Measurements from ENCODE around the gene TTC22.

Gene TTC22

DNA sequence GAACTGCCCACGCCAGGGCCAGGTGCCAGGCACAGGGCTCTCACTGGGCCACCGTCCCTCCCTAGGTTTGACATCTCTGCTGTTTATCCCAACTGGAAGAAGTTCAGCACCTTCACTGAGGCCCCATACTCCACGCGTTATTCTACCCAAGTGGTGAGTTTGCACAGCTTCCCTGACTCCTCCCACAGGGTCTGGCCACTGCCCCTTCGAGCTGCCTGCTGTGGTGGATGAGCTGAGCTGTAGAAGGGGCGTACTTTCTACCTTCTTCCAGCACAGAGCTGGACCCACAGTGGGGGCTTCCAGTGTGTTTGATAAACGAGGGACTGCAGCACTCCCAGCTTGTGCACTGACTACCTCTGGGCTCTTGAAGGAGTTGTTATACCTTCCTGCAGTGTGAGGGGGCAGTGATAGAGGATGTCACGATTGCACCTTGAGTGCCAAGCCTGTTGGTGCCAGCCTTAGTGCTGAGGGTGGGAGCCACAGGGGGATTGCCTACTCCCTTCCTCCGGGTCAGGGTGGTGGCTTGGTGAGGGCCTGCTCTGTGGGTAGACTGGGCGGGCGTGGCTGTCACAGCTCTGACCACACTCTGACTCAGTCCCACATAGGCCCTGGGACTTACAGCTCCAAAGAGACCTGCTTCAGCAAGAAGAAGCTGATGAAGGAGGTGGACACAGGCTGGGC lies 5.9 kb upstream of the TTC22 start:
- no peak for TF ChIP-seq CTCF (conservative IDR thresholded peaks at IDR 0.05; ENCODE audit: low read depth, low read length)

GRCh38 chr1:54805981-54806381 lies 4.9 kb upstream of the TTC22 start:
- Histone ChIP-seq H3K4me2 (no peak overlapping the region), H3K9ac (no peak overlapping the region), H3K27ac (no peak overlapping the region), H3K4me1 (ENCODE audit: low read depth, poor library complexity, severe bottlenecking) (no peaks in the 10 kb centered on the region), H3K36me3 (ENCODE audit: insufficient read depth) (no peaks in the 10 kb centered on the region), H2AFZ (ENCODE audit: low read depth) (no peak overlapping the region), H4K20me1 (ENCODE audit: insufficient read depth) (no peaks in the 10 kb centered on the region), H3K79me2 (ENCODE audit: insufficient read depth, low read depth) (no peaks in the 10 kb centered on the region), H3K4me3 (IDR thresholded peaks at IDR 0.05; ENCODE audit: insufficient read depth, low read depth, low read length) (no peak overlapping the region), H3K27me3 (ENCODE audit: insufficient read depth, low read depth) (no peaks in the 10 kb centered on the region)
- TF ChIP-seq CTCF (conservative IDR thresholded peaks at IDR 0.05; ENCODE audit: low read depth, low read length), result no peak

More for the DNA sequence above, 5.9 kb upstream of the TTC22 start:
- no peak overlapping the region for H3K9ac ChIP-seq
- no peak overlapping the region for H3K4me2 ChIP-seq
- H3K36me3 ChIP-seq (ENCODE audit: insufficient read depth), result no peaks in the 10 kb centered on the region
- no peaks in the 10 kb centered on the region for H4K20me1 ChIP-seq (ENCODE audit: insufficient read depth)
- H3K4me3 ChIP-seq (IDR thresholded peaks at IDR 0.05; ENCODE audit: insufficient read depth, low read depth, low read length), result no peak overlapping the region
- H3K27me3 ChIP-seq (ENCODE audit: insufficient read depth, low read depth), result no peaks in the 10 kb centered on the region
- no peak overlapping the region for H3K27ac ChIP-seq
- H3K4me1 ChIP-seq (ENCODE audit: low read depth, poor library complexity, severe bottlenecking), result no peaks in the 10 kb centered on the region
- no peak overlapping the region for H2AFZ ChIP-seq (ENCODE audit: low read depth)
- no peaks in the 10 kb centered on the region for H3K79me2 ChIP-seq (ENCODE audit: insufficient read depth, low read depth)

DNA sequence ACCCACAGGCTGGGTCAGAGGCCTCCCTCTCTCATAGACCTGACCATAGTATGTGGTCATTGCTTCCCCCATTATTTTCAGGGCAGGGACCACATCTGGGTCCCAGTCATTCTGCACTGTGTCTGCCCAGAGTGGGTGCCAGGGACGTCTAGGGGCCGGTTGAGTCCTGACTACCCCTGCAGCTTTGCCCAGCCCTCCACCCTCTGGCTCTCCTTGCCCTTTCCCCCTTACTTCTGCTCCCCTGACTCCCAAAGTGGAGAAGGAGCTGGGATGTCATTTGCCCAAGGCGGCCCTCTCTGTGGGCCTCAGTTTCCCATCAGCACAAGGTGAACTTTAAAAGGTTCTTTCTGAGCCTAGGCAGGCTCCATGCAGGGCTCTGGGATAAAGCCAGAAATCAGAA lies 4.3 kb upstream of the TTC22 start:
- no peak overlapping the region for H2AFZ ChIP-seq (ENCODE audit: low read depth)
- no peaks in the 10 kb centered on the region for H3K36me3 ChIP-seq (ENCODE audit: insufficient read depth)
- H3K4me2 ChIP-seq, result no peak overlapping the region
- no peaks in the 10 kb centered on the region for H3K79me2 ChIP-seq (ENCODE audit: insufficient read depth, low read depth)
- H3K27me3 ChIP-seq (ENCODE audit: insufficient read depth, low read depth), result no peaks in the 10 kb centered on the region
- no peak for TF ChIP-seq CTCF (conservative IDR thresholded peaks at IDR 0.05; ENCODE audit: low read depth, low read length)
- no peaks in the 10 kb centered on the region for H4K20me1 ChIP-seq (ENCODE audit: insufficient read depth)
- H3K27ac ChIP-seq, result no peak overlapping the region
- H3K4me3 ChIP-seq (IDR thresholded peaks at IDR 0.05; ENCODE audit: insufficient read depth, low read depth, low read length), result no peak overlapping the region
- no peak overlapping the region for H3K9ac ChIP-seq
- H3K4me1 ChIP-seq (ENCODE audit: low read depth, poor library complexity, severe bottlenecking), result no peaks in the 10 kb centered on the region

DNA sequence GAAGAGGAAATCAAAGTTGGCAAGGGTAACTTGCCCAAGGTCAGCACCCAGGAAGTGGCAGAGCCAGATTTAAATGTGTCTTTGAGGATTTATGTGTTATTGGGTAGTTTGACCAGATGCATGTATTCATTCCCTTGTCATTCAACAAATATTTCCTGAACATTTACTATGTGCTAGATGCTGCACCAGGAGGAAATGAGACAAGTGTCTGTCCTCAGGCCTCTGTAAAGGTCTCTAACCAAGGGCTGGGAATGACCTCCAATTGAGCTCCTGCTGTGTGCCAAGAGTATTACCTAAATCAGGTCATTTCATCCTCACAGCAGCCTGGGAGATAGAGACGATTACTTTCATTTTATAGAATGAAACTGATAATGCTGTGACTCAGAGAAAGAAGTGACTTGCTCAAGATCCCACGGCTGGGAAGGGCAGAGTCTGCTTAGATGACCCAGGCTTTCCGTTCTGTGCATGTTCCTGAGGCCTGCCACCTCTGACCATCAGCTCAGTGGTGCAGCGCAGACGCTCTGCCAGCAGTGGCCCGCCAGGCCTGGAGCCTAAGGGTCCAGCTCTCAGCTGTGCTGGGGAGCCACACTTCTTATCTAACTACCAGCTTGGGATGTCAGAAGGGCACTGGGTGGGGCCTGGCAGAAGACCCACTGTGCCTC lies 3.5 kb upstream of the TTC22 start:
- Histone ChIP-seq H3K9ac (no peak overlapping the region), H3K79me2 (ENCODE audit: insufficient read depth, low read depth) (no peaks in the 10 kb centered on the region), H2AFZ (ENCODE audit: low read depth) (no peak overlapping the region), H3K4me1 (ENCODE audit: low read depth, poor library complexity, severe bottlenecking) (no peaks in the 10 kb centered on the region), H3K4me3 (IDR thresholded peaks at IDR 0.05; ENCODE audit: insufficient read depth, low read depth, low read length) (no peak overlapping the region), H3K27me3 (ENCODE audit: insufficient read depth, low read depth) (no peaks in the 10 kb centered on the region), H4K20me1 (ENCODE audit: insufficient read depth) (no peaks in the 10 kb centered on the region), H3K27ac (no peak overlapping the region), H3K36me3 (ENCODE audit: insufficient read depth) (no peaks in the 10 kb centered on the region), H3K4me2 (no peak overlapping the region)
- TF ChIP-seq CTCF (conservative IDR thresholded peaks at IDR 0.05; ENCODE audit: low read depth, low read length), result no peak

All from KMS-11 (cell line).